ENCODE results near the gene CA11. TPM values are rescaled to one million over a fixed set of nuclear protein-coding genes. Genes with fewer than 3 reads are reported as not detected.

CA11 gene
- total and polyA plus RNA-seq, 9 of the 15 experiments (the other 6 are each of a cell fraction or from before 2014, with no cell fraction given): 2.9 to 19.9 (median 8.3) TPM

DNA sequence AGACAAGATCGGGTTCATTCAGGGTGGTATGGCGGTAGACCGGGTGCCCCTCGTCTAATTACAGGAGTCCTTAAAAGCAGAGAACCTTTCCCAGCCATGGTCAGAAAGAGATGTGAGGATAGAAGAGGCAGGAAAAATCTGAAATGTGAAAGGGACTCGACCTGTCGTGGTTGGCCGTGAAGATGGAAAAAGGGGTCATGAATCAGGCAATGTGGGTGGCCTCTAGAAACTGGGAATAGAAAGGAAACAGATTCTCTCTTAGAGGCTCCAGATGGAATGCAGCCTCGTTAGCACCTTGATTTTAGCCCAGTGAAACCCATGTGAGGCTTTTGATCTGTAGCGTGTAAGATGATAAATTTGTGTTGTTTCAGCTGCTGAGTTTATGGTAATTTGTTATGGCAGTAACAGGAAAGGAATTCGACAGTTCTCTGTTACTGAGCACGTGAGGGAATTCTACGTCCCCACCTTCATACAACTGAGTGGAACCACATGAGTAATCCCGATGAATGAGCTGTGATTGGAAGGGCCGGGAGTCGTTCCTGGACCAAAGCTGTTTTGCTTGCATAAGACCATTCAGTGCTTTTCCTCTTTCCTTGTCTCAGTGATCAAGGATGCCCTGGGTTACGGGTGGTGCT lies 11.0 kb upstream of the CA11 start:
- FAIRE-seq (no peak), ATAC-seq (no peak), DNase-seq (ENCODE audit: extremely low read depth in 1 of 4, low spot score in 3 of 4) (no peak)
- Histone ChIP-seq H3K4me2 (ENCODE audit: insufficient read depth, low read length) (no peak overlapping the region), H3K9me1 (ENCODE audit: control insufficient read depth, insufficient read depth, low read length) (no peaks in the 10 kb centered on the region), H3K4me1 (replicated peaks in 1 of 2; ENCODE audit: control insufficient read depth in 2 of 2, insufficient read depth in 2 of 2, low read length in 2 of 2) (peaks cover 14 to 40% of the 10 kb centered on the region in 2 experiments), H3K4me3 (no peak overlapping the region), H3K27ac (ENCODE audit: extremely low read depth, low read depth, low read length) (no peak overlapping the region), H3K27me3 (ENCODE audit: control insufficient read depth in 2 of 2, insufficient read depth in 2 of 2, low read length in 2 of 2) (no peaks in the 10 kb centered on the region), H3K9me3 (replicated peaks; ENCODE audit: control insufficient read depth, insufficient read depth, low read depth, low read length) (no peaks in the 10 kb centered on the region), H3K9ac (ENCODE audit: insufficient read depth in 1 of 2, low read depth in 2 of 2, low read length in 2 of 2) (peak overlapping the region in 1 of 2 experiments; percentile 30; a peak in 1 of 4 replicates), H3K36me3 (ENCODE audit: control insufficient read depth, insufficient read depth, low read length) (no peaks in the 10 kb centered on the region), H4K20me1 (replicated peaks; ENCODE audit: control insufficient read depth, insufficient read depth, low read length) (no peaks in the 10 kb centered on the region), H2AFZ (ENCODE audit: low read depth, low read length) (peak overlapping the region; percentile 56), H3K79me2 (ENCODE audit: control insufficient read depth, insufficient read depth, low read length) (no peaks in the 10 kb centered on the region)
- no TSS peak for BruUV-seq (replicated peaks)
- WGBS (ENCODE audit: insufficient coverage, low coverage, missing lambda C conversion rate): 42% methylated on average over 16 of the region's 16 CpGs
- ChIA-PET CTCF (ENCODE audit: low intra/inter-chr PET ratio) (no interaction called here), POLR2A (interaction anchor here (0.6 to 0.9 kb wide), 4 partner anchors 11 to 363 kb away, joined by 3 to 5 read pairs (median 3); partner anchors contain the start of gene CA11)
- TF ChIP-seq FOXK1 (CRISPR knock-in tag; IDR thresholded peaks at IDR 0.05; ENCODE audit: borderline replicate concordance) (no peak), SAP30 (IDR thresholded peaks at IDR 0.05; ENCODE audit: borderline replicate concordance, insufficient read depth, low read depth, low read length, poor library complexity, severe bottlenecking) (no peak), ZFP36 (IDR thresholded peaks at IDR 0.05; ENCODE audit: low read depth, low read length, partially characterized antibody) (no peak), FOXA3 (CRISPR knock-in tag; conservative IDR thresholded peaks at IDR 0.05 in 1 of 2, IDR thresholded peaks at IDR 0.05 in 1 of 2) (no peak), KAT7 (CRISPR knock-in tag; IDR thresholded peaks at IDR 0.05; ENCODE audit: borderline replicate concordance) (no peak), ZFP30 (CRISPR knock-in tag; IDR thresholded peaks at IDR 0.05; ENCODE audit: borderline replicate concordance) (no peak), CCNT2 (IDR thresholded peaks at IDR 0.05; ENCODE audit: borderline replicate concordance, extremely low read depth, insufficient read length, low read depth, low read length) (no peak), YBX1 (IDR thresholded peaks at IDR 0.05) (no peak), OTX1 (CRISPR knock-in tag; IDR thresholded peaks at IDR 0.05) (no peak), CBX5 (IDR thresholded peaks at IDR 0.05; ENCODE audit: borderline replicate concordance, low read depth) (no peak), DPF2 (IDR thresholded peaks at IDR 0.05) (no peak), ZNF444 (CRISPR knock-in tag; IDR thresholded peaks at IDR 0.05) (no peak), COPS2 (conservative IDR thresholded peaks at IDR 0.05) (no peak), HNRNPK (IDR thresholded peaks at IDR 0.05; ENCODE audit: low read depth, low read length, poor library complexity, severe bottlenecking) (no peak), DMBX1 (CRISPR knock-in tag; IDR thresholded peaks at IDR 0.05; ENCODE audit: borderline replicate concordance) (no peak), CBX1 (IDR thresholded peaks at IDR 0.05; ENCODE audit: low read depth) (no peak), ZNF134 (CRISPR knock-in tag; conservative IDR thresholded peaks at IDR 0.05) (no peak)
- TF ChIP-seq, protein P1, sequence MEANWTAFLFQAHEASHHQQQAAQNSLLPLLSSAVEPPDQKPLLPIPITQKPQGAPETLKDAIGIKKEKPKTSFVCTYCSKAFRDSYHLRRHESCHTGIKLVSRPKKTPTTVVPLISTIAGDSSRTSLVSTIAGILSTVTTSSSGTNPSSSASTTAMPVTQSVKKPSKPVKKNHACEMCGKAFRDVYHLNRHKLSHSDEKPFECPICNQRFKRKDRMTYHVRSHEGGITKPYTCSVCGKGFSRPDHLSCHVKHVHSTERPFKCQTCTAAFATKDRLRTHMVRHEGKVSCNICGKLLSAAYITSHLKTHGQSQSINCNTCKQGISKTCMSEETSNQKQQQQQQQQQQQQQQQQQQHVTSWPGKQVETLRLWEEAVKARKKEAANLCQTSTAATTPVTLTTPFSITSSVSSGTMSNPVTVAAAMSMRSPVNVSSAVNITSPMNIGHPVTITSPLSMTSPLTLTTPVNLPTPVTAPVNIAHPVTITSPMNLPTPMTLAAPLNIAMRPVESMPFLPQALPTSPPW (CRISPR knock-in tag; IDR thresholded peaks at IDR 0.05): no peak
- TF ChIP-seq, protein P2, sequence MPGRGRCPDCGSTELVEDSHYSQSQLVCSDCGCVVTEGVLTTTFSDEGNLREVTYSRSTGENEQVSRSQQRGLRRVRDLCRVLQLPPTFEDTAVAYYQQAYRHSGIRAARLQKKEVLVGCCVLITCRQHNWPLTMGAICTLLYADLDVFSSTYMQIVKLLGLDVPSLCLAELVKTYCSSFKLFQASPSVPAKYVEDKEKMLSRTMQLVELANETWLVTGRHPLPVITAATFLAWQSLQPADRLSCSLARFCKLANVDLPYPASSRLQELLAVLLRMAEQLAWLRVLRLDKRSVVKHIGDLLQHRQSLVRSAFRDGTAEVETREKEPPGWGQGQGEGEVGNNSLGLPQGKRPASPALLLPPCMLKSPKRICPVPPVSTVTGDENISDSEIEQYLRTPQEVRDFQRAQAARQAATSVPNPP (IDR thresholded peaks at IDR 0.05; ENCODE audit: borderline replicate concordance, insufficient read depth, insufficient read length): no peak
- in situ Hi-C loops (cut with MboI): no loop called here
- intact Hi-C loops (cut with micrococcal nuclease): no loop called here

All from K562 (cell line).